ENCODE measurements around the gene SAP130. TPM values are rescaled to one million over a fixed set of nuclear protein-coding genes. Genes with fewer than 3 reads are reported as not detected.
"Not testable (repeated sequence)": the region's sequence is repeated elsewhere in the genome, so short reads cannot be mapped to it uniquely, and the experiment has no call there.

Gene SAP130
- total RNA-seq, 1 donor from 2014 or later, result 17.1 TPM

DNA sequence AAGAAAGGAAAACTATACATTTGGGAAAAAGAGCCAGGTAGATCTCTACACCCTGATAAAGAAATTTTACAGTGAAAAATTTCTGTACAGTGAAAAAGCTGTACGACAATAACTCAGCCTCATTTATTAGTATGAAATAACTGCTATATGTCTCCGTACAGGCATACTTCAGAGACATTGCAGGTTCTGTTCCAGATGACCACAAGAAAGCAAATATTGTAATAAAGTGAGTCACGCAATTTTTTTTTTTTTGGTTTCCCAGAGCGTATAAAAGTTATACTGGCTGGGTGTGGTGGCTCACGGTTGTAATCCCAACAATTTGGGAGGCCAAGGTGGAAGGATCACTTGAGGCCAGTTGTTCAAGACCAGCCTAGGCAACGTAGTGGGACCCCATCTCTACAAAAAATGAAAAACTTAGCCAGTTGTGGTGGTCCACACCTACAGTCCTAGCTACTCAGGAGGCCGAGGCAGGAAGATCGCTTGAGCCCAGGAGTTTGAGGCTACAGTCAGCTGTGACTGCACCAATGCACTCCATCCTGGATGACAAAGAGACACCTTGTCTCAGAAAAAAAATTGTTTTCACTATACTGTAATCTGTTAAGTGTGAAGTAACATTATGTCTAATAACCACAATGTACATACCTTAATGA lies 113.9 kb downstream of the SAP130 start:
- Mint-ChIP-seq H3K4me3 (ENCODE audit: unreplicated experiment) (no peak overlapping the region), H3K27me3 (ENCODE audit: low read depth) (no peaks in the 10 kb centered on the region), H3K9me3 (ENCODE audit: low read depth) (peaks cover 3% of the 10 kb centered on the region), H3K27ac (ENCODE audit: unreplicated experiment) (no peak overlapping the region), H3K36me3 (ENCODE audit: low read depth) (no peaks in the 10 kb centered on the region), H3K4me1 (ENCODE audit: low read depth) (no peaks in the 10 kb centered on the region)
- TF ChIP-seq CTCF (IDR thresholded peaks at IDR 0.05), result no peak
- DNase-seq (ENCODE audit: low spot score), result no peak

DNA sequence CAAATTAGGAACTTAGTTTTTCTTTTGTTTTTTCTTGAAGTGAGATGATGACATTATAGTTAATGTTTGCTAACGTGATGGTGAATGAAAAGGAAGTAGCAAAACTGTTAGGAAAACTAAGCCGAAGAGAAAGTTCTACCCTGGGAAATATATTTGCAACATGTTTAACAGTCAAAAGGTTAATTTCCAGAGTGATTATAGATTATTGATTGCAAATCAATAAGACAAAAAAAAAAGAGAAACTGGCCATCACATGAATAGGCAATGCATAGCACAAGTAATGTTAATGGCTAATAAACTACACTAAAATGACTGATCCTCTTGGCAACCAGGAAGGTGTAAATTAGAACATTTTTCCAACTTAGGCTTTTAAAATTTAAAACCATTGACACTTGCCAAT lies 116.1 kb downstream of the SAP130 start:
- H3K9me3 Mint-ChIP-seq (ENCODE audit: low read depth), result peaks cover 1% of the 10 kb centered on the region
- no peak overlapping the region for H3K4me3 Mint-ChIP-seq (ENCODE audit: unreplicated experiment)
- DNase-seq (ENCODE audit: low spot score), result no peak
- H3K27ac Mint-ChIP-seq (ENCODE audit: unreplicated experiment), result no peak overlapping the region
- TF ChIP-seq CTCF (IDR thresholded peaks at IDR 0.05), result no peak
- H3K27me3 Mint-ChIP-seq (ENCODE audit: low read depth), result peaks cover 6% of the 10 kb centered on the region
- no peaks in the 10 kb centered on the region for H3K36me3 Mint-ChIP-seq (ENCODE audit: low read depth)
- H3K4me1 Mint-ChIP-seq (ENCODE audit: low read depth), result no peaks in the 10 kb centered on the region

GRCh38 chr2:127910415-127910814 lies 117.4 kb downstream of the SAP130 start:
- Mint-ChIP-seq H3K4me3 (ENCODE audit: unreplicated experiment) (no peak overlapping the region), H3K27me3 (ENCODE audit: low read depth) (peaks cover 18% of the 10 kb centered on the region), H3K4me1 (ENCODE audit: low read depth) (no peaks in the 10 kb centered on the region), H3K36me3 (ENCODE audit: low read depth) (no peaks in the 10 kb centered on the region), H3K9me3 (ENCODE audit: low read depth) (no peaks in the 10 kb centered on the region), H3K27ac (ENCODE audit: unreplicated experiment) (no peak overlapping the region)
- TF ChIP-seq CTCF (IDR thresholded peaks at IDR 0.05), result no peak
- no peak for DNase-seq (ENCODE audit: low spot score)

- Mint-ChIP-seq H3K27ac (ENCODE audit: unreplicated experiment) (no peak overlapping the region), H3K4me3 (ENCODE audit: unreplicated experiment) (no peak overlapping the region), H3K4me1 (ENCODE audit: low read depth) (no peaks in the 10 kb centered on the region), H3K9me3 (ENCODE audit: low read depth) (no peaks in the 10 kb centered on the region), H3K27me3 (ENCODE audit: low read depth) (peaks cover 19% of the 10 kb centered on the region), H3K36me3 (ENCODE audit: low read depth) (no peaks in the 10 kb centered on the region)
- no peak for DNase-seq (ENCODE audit: low spot score)
- TF ChIP-seq CTCF (IDR thresholded peaks at IDR 0.05), result no peak
These were observed 118.8 kb downstream of the SAP130 start for GRCh38 chr2:127909019-127909418.

DNA sequence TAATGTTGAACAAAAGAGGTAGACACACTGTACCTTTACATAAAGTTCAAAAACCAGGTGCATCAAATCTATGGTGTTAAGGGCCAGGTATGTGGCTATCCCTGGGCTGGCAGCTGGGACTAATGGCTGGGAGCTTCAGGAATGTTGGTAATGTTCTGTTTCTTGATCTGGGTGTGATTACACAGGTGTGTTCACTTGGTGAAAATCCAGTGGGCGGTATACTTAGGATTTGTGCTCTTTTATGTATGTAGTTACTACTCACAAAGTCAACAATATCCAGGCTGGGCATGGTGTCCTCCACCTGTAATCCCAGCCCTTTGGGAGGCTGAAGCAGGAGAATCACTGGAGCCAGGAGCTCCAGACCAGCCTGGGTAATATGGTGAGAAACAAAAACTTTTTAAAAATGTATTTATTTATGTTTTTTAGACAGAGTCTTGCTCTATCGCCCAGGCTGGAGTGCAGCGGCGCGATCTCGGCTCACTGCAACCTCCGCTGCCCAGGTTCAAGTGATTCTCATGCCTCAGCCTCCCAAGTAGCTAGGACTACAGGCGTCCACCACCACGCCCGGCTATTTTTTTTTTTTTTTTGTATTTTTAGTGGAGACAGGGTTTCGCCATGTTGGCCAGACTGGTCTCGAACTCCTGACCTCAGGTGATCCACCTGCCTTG lies 120.0 kb downstream of the SAP130 start:
- not testable (repeated sequence) for DNase-seq (ENCODE audit: low spot score); H3K4me1 Mint-ChIP-seq (ENCODE audit: low read depth); H3K27ac Mint-ChIP-seq (ENCODE audit: unreplicated experiment); H3K9me3 Mint-ChIP-seq (ENCODE audit: low read depth); H3K4me3 Mint-ChIP-seq (ENCODE audit: unreplicated experiment); H3K36me3 Mint-ChIP-seq (ENCODE audit: low read depth)
- peaks cover 19% of the 10 kb centered on the region for H3K27me3 Mint-ChIP-seq (ENCODE audit: low read depth)

All from chondrocyte (in vitro differentiated cells).